ENCODE measurements around the gene LPAR2.

- TF ChIP-seq CTCF (IDR thresholded peaks at IDR 0.05; ENCODE audit: low read length) (no peak), EZH2 (optimal IDR thresholded peaks at IDR 0.05; ENCODE audit: low read depth, low read length) (no peak), EZH2phosphoT487 (IDR thresholded peaks at IDR 0.05; ENCODE audit: low read length) (no peak)
Measured at GRCh38 chr19:19636573-19637185, 8.7 kb upstream of the LPAR2 start.

Data from MM.1S (cell line).